Heart left ventricle (tissue), 13 donors: ENCODE measurements around the gene GDPD1.

Experiments used
- CTCF ChIP-seq, 12 donors: fragments of 200-600 bp; sonication (generic) in 4 of 12; IDR thresholded peaks; one replicate each; pipeline versions ENCODE4 v1.5.0 to v1.8.0; 2018 to 2022; ENCODE audit warnings: antibody characterized with exemption in 12 of 12, mild to moderate bottlenecking in 5 of 12
- POLR2A ChIP-seq, 2 donors: fragments of 450-650 bp; IDR thresholded peaks; one replicate each; pipeline ENCODE4 v1.6.1; 2017; ENCODE audit warnings: antibody characterized with exemption in 2 of 2, mild to moderate bottlenecking in 2 of 2, moderate library complexity in 2 of 2
- donor health status: ischemic (EF 13 %, LVEDD 7.1; RV severe dilation, severe dysfunction).
- donor health status: DM: no; HTN: yes; CAD: no.
- donor health status: DM: no; HTN: no; CAD: no.
- donor health status: ischemic (EF 25% LVEDD 6.9; RV normal size, moderate dysfunction).
- donor health status: ischemic (EF 25% LVEDD 5.7; RV mildly dilated, moderate dysfunction).
- donor health status: ischemic (EF 35%, LVEDD 5.7; RV mildly dilated, moderate dysfunction).
- donor health status: nonischemic (EF 11% LVEDD 7.7; RV severe dilation, severe dysfunction).
- donor health status: DM: yes; HTN: yes; CAD: no.
- donor health status: PGD.
- donor health status: ischemic (EF 29% LVEDD 5.4; RV normal size, mild dysfunction).
- donor health status: nonischemic (EF 23%, LVEDD 6.1; RV moderate dilation, normal function).

GRCh38 chr17:59199398-59199797 is 20.9 kb upstream of the GDPD1 start:
- TF ChIP-seq CTCF (IDR thresholded peaks at IDR 0.05) = no peak
- no peak for TF ChIP-seq POLR2A (IDR thresholded peaks at IDR 0.05)
